Fibroblast of skin of left quadriceps (primary cell): ENCODE data around the gene CDK14.

Source experiments
- DNase-seq, 2 experiments: peaks; one replicate each; pipeline ENCODE4 v3.0.0-alpha.2; 2013; ENCODE audit warnings: low read depth in 2 of 2

The CDK14 gene

DNA sequence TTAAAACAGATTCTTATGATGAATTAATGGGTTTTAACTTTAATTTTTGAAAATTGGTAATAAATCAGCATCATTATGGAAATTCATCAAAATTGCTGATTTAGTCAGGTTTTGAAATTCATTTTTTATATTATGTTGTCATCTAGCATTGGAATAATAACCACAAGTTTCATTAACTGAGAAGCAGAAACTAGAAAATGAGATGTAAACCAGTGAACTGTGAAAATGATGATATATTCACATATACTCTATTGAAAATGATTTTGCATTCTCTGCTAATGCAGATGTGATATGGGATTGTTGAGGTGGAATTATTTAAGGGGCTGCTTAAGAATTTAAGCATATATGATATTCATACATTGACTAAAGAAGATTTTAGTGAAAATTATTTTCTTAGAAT is 352.0 kb downstream of the CDK14 start:
- no peak for DNase-seq

DNA sequence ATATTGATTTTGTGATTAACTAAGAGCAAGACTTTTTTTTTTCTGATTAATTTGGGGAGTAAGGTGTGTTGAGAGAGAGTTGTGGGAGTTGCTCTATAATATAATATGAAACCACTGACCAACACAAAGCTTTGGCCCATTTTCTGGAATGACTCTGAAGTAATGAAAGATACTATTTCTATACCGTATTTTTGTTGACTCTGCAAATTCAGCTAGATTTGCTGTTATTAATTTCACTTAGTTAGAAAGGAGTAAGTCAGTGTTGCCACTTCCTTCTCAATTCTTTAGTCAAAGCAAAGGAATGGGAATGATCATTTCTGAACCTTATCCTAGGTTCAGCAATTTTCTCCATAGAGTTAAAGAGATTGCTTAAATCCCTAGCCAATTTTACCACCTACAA is 355.1 kb downstream of the CDK14 start:
- no peak for DNase-seq

DNA sequence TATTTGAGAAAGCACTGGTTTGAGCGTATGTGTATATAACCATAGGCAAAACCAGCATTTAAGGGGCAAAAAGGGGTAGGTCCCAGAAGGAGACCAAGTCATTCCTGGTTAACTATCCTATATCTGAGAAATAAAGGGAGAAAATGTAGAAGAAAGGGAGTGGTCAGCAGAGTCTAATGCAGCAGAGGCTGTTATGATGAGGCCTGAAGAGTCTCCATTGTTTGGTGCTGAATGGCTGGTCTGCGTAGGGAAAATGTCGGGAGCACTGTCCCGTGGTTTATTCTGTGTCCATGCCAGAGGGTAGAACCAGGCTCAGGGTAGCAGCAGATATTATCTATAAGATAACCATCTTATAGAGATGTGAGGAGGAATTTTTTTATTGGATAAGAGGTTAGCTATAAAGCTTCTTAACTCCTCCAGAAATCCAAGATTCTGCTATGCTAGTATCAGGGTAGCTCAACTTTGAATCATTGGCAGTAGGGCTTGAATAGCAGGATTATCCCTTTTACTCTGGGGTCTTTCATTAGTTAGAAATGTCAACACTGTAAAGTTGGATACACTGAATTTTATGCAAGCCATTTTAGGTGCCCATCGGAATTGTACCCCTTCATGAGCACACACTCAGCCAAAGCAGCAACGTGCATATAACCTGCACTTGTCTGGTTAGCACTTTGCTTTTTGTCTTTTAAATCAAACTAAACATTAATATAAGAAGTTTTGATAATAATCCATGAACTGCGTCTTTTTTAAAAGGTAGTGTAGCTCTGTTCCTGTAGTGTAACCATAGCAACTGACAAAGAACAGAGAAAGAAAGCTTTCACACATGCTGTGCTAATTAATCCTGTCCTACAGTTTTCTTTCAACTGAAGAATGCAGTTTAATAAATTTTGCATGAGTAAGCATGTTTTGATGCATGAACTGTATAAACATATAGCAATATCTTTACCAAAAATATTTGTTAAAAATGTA is 356.1 kb downstream of the CDK14 start:
- DNase-seq, result no peak

DNA sequence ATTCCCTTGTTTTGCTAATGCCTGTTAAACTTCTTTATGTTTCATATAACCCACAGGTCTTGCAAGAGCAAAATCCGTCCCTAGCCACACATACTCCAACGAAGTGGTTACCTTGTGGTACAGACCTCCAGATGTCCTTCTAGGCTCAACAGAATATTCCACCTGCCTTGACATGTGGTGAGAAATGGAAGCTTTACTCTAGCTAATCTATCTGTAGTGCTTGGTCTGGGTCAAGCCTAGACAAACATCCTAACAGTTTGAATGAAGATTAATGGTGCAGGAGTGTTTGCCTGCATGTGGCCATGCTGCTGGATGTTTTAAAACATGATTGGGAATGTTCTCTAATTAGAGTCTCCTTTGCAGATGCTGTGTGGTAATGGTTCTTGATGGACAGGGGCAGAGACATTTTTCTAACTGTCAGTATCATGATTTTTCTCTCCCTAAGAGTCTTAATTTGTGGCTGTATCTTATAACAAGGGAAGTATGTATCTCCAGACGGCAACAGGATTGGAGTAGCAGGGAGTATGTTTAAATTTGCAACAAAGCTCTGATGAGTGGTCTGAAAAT is 359.6 kb downstream of the CDK14 start:
- DNase-seq, result no peak

GRCh38 chr7:90957883-90958282 is 361.8 kb downstream of the CDK14 start:
- no peak for DNase-seq

- peak; percentile 68 to 75 for DNase-seq
These were observed 362.5 kb downstream of the CDK14 start for GRCh38 chr7:90958647-90959046.

GRCh38 chr7:90961037-90961725 is 365.1 kb downstream of the CDK14 start:
- no peak for DNase-seq

DNA sequence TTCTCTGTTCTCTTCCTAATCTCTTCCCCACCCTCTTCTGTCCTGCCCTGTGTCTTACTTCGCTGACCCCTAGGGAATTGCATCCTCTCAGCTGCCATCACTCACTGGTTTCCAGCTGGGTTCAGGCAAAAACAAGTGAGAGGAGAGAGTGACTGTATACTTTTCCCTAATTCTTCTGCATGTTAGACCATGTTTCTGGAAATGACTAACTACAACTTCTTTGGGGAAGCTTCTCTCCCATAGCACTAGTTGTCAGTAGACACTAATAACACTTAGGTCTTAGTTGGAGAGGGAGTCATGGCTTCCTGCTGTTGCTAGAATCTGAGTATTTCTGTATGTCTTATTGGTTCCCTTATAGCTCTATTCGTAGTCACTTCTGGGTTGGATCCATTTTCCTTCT is 369.1 kb downstream of the CDK14 start:
- no peak for DNase-seq

GRCh38 chr7:90966346-90966745 is 370.2 kb downstream of the CDK14 start:
- no peak for DNase-seq

DNA sequence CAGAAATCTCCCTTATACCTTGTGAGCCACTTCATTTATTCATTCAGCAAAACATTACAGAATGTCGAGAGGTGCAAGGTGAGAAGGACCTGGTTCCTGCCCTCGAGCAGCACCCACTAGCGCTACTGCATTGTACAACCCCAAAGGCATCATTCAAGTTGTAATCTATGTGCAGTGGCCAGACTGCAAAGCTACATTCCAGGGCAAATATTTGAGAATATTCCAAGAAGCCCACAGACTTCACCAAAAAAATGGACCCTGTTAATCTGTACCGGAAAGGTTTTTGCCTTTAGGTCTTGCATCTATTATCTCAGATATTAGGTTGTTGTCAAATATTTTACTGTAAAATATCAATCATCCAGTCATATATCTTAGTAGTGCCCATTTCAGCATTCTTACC is 372.8 kb downstream of the CDK14 start:
- DNase-seq, result no peak

- DNase-seq, result peak; percentile 47 to 55
These were observed 376.9 kb downstream of the CDK14 start for GRCh38 chr7:90972906-90973550.

DNA sequence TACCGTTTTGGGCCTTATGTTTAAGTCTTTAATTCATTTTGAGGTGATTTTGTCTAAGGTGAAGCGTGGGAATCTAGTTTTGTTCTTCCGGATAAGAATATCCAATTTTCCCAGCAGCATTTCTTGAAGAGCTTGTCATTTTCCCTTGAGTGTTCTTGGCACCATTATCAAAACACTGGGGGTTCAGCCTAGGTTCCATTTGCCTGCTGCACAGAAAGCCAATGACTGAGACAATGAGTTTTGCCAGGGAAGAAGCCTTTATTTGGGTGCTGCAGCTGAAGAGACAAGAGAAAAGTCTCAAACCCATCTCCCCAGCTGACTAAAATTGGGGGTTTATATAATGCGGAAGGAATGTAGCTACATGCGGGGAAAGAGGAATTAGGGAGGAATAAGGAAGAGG is 380.9 kb downstream of the CDK14 start:
- DNase-seq, result no peak

DNA sequence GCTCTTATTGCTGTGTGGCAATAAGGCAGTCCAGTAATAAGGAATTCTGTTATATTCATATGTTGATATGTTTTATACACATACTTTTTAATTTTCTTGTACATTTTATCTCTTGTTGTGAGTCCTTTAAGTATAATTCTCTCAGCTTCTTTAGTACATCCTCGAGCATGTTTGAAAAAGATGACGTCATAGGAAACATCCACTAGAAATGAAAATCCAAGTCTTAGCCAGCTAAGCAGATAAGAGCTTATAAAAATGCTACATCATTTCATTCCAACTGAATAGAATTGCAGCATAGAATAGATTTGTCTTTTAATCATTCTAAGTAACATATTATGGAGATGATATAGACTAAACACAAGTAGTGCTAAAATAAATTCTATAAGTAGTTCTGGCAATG is 384.4 kb downstream of the CDK14 start:
- DNase-seq, result no peak

DNA sequence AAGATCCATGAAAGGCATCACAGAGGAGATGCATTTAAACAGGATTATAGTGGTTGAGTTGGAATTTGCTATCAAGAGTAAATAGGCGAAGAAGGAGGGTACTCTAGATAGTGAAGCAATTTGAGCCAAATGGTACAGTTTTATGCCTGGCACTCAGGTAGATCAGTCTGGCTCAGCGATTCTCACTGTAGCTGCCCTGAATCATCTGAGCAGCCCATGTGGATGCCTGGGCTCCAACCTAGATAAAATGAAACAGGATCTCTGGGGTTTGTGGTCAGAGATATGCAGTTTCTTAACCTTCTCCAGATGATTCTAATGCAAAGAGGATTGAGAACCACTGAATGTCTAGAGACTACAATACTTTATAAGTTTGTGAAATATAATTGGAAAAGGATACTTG is 386.1 kb downstream of the CDK14 start:
- DNase-seq, result no peak

DNA sequence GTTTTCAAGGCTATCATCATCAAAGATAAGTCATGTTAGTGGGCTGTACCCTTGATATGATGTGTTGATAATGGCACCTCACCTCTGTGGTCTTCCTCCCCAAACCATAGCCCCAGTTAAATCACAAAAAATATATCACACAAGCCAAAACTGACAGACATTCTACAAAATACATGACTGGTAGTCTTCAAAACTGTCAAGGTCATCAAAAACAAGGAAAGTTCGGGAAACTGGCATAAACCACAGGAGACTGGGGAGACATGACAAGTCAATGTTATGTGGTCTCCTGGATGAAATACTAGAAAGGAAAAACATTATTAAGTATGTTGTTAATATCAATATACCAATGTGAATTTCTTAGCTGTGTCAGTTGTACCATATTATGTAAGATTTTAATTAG is 388.6 kb downstream of the CDK14 start:
- DNase-seq, result no peak

DNA sequence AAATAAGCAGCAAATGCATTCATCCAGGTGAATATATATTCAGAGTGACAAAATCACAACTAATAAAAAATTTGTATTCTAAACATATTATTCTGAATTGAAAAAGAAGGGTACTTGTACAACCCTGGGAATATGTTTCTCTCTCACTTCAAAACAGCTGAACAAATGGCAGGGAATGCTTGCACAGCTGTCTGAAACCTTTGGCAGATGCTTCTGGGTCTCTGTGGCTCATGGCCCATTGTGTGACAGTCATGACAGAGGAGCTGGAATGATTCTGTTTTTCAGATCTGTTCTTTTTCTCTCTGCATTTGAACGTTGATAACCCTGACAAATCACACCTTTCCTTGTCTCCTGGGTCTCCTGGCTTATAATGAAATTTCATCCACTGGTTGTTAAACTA is 392.4 kb downstream of the CDK14 start:
- DNase-seq, result no peak

DNA sequence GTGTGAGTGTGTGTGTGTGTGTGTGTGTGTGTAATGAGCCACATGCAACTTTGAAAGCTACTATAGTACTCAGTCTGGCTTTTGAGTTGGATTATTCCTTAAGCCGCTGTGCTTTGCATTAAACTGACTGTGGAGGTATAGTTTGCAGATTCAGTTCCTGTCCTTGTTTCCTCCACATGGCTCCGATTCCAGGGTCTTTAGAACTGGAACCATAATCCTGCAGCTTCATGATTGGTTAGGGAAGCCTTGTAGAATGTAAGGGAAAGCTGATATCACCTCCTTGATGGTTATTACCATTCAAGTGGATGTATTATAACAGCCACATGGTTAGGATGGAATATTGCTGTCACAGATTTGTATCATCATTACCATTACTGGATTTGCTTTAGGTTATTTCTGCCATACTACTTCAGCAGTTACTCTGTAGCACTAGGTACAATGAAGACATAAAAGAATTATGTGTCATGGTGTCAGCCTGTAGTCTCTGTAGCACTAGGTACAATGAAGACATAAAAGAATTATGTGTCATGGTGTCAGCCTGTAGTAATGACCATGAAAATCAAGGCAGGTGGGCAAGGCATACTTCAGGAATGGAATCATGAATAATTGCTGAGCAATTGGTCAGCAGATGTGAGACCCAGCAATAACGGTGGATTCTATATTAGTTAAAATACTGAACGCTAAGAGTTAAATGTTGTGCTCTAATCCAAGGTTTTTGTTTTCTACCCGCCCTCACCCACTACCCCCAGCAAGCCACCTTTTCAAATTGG is 393.1 kb downstream of the CDK14 start:
- DNase-seq, result no peak

DNA sequence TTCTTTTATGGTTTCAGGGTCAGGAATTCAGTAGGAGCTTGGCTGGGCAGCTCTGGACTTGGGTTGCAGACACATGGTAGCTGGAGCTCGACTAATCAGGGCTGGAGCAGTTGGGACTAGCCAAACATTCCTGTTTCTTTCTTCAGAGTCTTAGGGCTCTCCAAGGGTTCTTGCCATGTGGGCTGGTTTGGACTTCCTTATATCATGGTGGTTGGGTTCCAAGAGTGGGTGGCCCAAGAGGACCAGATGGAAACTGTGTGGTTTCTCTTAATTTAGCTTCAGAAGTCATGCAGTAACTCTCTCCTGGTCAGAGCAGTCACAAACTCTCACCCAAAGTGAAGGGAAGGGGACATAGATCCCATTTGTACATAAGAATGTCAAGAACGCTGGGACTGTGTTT is 398.0 kb downstream of the CDK14 start:
- DNase-seq, result no peak

DNA sequence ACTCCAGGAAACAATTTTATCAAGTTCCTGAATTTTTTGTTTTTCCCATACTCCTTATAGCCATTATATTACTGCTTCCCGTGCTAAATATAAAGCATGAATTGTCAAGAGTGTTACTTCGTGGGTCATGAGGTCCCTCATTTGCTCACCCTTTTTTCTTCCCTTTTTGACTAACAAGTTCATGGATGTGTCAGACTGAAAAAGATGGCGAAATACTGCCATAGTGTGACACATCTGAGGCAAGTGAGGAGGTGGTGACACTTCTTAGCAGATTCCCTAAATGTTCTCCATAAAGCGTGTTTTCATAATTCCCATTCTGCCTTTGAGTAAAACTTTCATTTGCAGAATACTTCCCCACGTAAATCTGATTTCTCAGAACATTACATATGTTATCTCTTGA is 398.5 kb downstream of the CDK14 start:
- DNase-seq, result no peak

- no peak for DNase-seq
These were observed 399.9 kb downstream of the CDK14 start for GRCh38 chr7:90995996-90996395.
